HepG2 (cell line): ENCODE data around the gene LTB4R. TPM values are rescaled to one million over a fixed set of nuclear protein-coding genes. Genes with fewer than 3 reads are reported as not detected.

Experiments used
- CBX5 ChIP-seq: sonication (generic); formaldehyde crosslinking; IDR thresholded peaks from 2 replicates; pipeline ENCODE4 v1.4.0; 2020; ENCODE audit warnings: missing genetic modification reagents, borderline replicate concordance
- CHD4 ChIP-seq: fragments of 200-600 bp; sonication (generic); IDR thresholded peaks from 2 replicates; pipeline ENCODE4 v1.7.0; 2017; ENCODE audit warnings: mild to moderate bottlenecking, low read length, borderline replicate concordance
- DMAP1 ChIP-seq: IDR thresholded peaks from 2 replicates; pipeline ENCODE4 v1.6.1; 2016
- EEA1 ChIP-seq: sonication (generic); formaldehyde crosslinking; IDR thresholded peaks from 2 replicates; pipeline ENCODE4 v1.5.1; 2020; ENCODE audit warnings: mild to moderate bottlenecking, missing genetic modification reagents, borderline replicate concordance
- ESRRA ChIP-seq: sonication (generic); formaldehyde crosslinking; IDR thresholded peaks from 2 replicates; pipeline ENCODE4 v1.5.1; 2020; ENCODE audit warnings: mild to moderate bottlenecking, low read depth, missing genetic modification reagents
- HMGXB4 ChIP-seq, 2 experiments: sonication (generic) in 1 of 2; formaldehyde crosslinking in 1 of 2; IDR thresholded peaks; 2 replicates each; pipeline versions ENCODE4 v1.4.0 to v1.6.1; 2018 to 2020; ENCODE audit warnings: missing genetic modification reagents in 2 of 2, borderline replicate concordance in 1 of 2, low read depth in 1 of 2, mild to moderate bottlenecking in 1 of 2, missing biosample characterization in 1 of 2
- HNF1B ChIP-seq: sonication (generic); formaldehyde crosslinking; IDR thresholded peaks from 2 replicates; pipeline ENCODE4 v1.5.1; 2020; ENCODE audit warnings: mild to moderate bottlenecking, moderate library complexity, missing genetic modification reagents
- HNF4A ChIP-seq: sonication (generic); formaldehyde crosslinking; IDR thresholded peaks from 2 replicates; pipeline ENCODE4 v1.4.0; 2020; ENCODE audit warnings: missing genetic modification reagents
- MEIS2 ChIP-seq: sonication (generic); formaldehyde crosslinking; IDR thresholded peaks from 2 replicates; pipeline ENCODE4 v1.9.0; 2021; ENCODE audit warnings: mild to moderate bottlenecking, missing genetic modification reagents
- MZF1 ChIP-seq: sonication (generic); formaldehyde crosslinking; IDR thresholded peaks from 2 replicates; pipeline ENCODE4 v1.8.1; 2023; ENCODE audit warnings: mild to moderate bottlenecking, missing genetic modification reagents, borderline replicate concordance
- NONO ChIP-seq, 2 experiments: fragments of 450-650 bp in 1 of 2; sonication (generic) in 1 of 2; formaldehyde crosslinking in 1 of 2; IDR thresholded peaks in 1 of 2; conservative IDR thresholded peaks in 1 of 2; 2 replicates each; pipeline versions ENCODE4 v1.6.1 to v1.8.0; 2017 to 2022; ENCODE audit warnings: mild to moderate bottlenecking in 1 of 2, missing genetic modification reagents in 1 of 2, moderate library complexity in 1 of 2
- TERF1 ChIP-seq: sonication (generic); formaldehyde crosslinking; IDR thresholded peaks from 2 replicates; pipeline ENCODE4 v1.8.0; 2022; ENCODE audit warnings: mild to moderate bottlenecking, missing genetic modification reagents, moderate library complexity
- XBP1 ChIP-seq: sonication (generic); formaldehyde crosslinking; IDR thresholded peaks from 2 replicates; pipeline ENCODE4 v1.5.0; 2020; ENCODE audit warnings: missing genetic modification reagents
- ZGPAT ChIP-seq: IDR thresholded peaks from 2 replicates; pipeline ENCODE4 v1.6.1; 2016; ENCODE audit warnings: mild to moderate bottlenecking
- ZKSCAN8 ChIP-seq: IDR thresholded peaks from 2 replicates; pipeline ENCODE4 v1.6.1; 2016; ENCODE audit warnings: borderline replicate concordance, missing genetic modification reagents, missing compliant biosample characterization
- ZNF430 ChIP-seq: sonication (generic); formaldehyde crosslinking; IDR thresholded peaks from 2 replicates; pipeline ENCODE4 v1.9.0; 2021; ENCODE audit warnings: mild to moderate bottlenecking, missing genetic modification reagents
- ZNF614 ChIP-seq: IDR thresholded peaks from 2 replicates; pipeline ENCODE4 v1.6.1; 2018; ENCODE audit warnings: missing biosample characterization, missing genetic modification reagents, inconsistent platforms, borderline replicate concordance
- ZNF678 ChIP-seq: sonication (generic); formaldehyde crosslinking; IDR thresholded peaks from 2 replicates; pipeline ENCODE4 v1.4.0; 2020; ENCODE audit warnings: mild to moderate bottlenecking, missing genetic modification reagents
- ZNF704 ChIP-seq: sonication (generic); formaldehyde crosslinking; IDR thresholded peaks from 2 replicates; pipeline ENCODE4 v1.8.1; 2023; ENCODE audit warnings: mild to moderate bottlenecking, inconsistent platforms, moderate library complexity, missing genetic modification reagents, borderline replicate concordance
- polyA plus RNA-seq, 8 experiments: library from polyadenylated mRNA; depleted of rRNA in 3 of 8; stranded (reverse) in 7 of 8; unstranded in 1 of 8; fragments of >200 nt; fragmentation: Illumina TruSeq in 4 of 8; extraction: Trizol in 4 of 8; gene quantifications; 2 replicates each; pipeline versions ENCODE4 v1.2.1 to v1.2.3, GENCODE V29; 2011 to 2016; ENCODE audit warnings: low read depth in 4 of 8, missing spikeins in 1 of 8, mixed read lengths in 1 of 8; ENCODE audit not compliant: insufficient read depth in 1 of 8
- total RNA-seq, 5 experiments: library from RNA; depleted of rRNA; stranded (reverse); fragments of >200 nt; fragmentation: Illumina TruSeq; extraction: Trizol; gene quantifications; 2 replicates each; pipeline ENCODE4 v1.2.3, GENCODE V29; 2016; ENCODE audit warnings: low read depth in 1 of 5

The LTB4R gene
- total and polyA plus RNA-seq, 2 of the 13 experiments (the other 11 are each of a cell fraction or from before 2014, with no cell fraction given): 3.2 to 8.2 TPM

GRCh38 chr14:24315807-24316596 lies 4.7 kb downstream of the LTB4R start (continued):
- TF ChIP-seq HNF1B (CRISPR knock-in tag) (peak; percentile 77), TERF1 (peak; percentile 83; the same call in 1 of the 2 replicates), MZF1 (CRISPR knock-in tag) (peak; percentile 68), ESRRA (CRISPR knock-in tag) (peak; percentile 91), ZNF678 (CRISPR knock-in tag) (peak; percentile 99), DMAP1 (CRISPR knock-in tag) (peak; percentile 84; the same call in 1 of the 2 replicates), ZKSCAN8 (peak; percentile 90), ZNF704 (peak; percentile 95), HMGXB4 (CRISPR knock-in tag; IDR thresholded peaks at IDR 0.05; ENCODE audit: borderline replicate concordance in 1 of 2, low read depth in 1 of 2) (peak; percentile 92 to 95), XBP1 (CRISPR knock-in tag) (peak; percentile 82; the same call in 1 of the 2 replicates), HNF4A (CRISPR knock-in tag) (peak; percentile 46), ZGPAT (peak; percentile 99), EEA1 (CRISPR knock-in tag) (no peak; the same call in 1 of the 2 replicates), ZNF614 (CRISPR knock-in tag) (peak; percentile 92; the same call in 1 of the 2 replicates), ZNF430 (CRISPR knock-in tag) (0 out of 2 replicates have a peak, but pooled peaks have one; percentile 52), CBX5 (CRISPR knock-in tag) (peak; percentile 98), CHD4 (no peak), MEIS2 (CRISPR knock-in tag) (peak; percentile 98), NONO (IDR thresholded peaks at IDR 0.05) (no peak), NONO (CRISPR knock-in tag; conservative IDR thresholded peaks at IDR 0.05) (no peak)
